ENCODE measurements around the gene PLPP2.
A peak's percentile ranks its signal among the peaks of the same experiment; 100 is the strongest.

The PLPP2 gene

GRCh38 chr19:313988-314815, 23.0 kb upstream of the PLPP2 start:
- DNase-seq, result no peak

- DNase-seq, result no peak
Observed at GRCh38 chr19:313169-313987, 22.2 kb upstream of the PLPP2 start.

- DNase-seq, result no peak
Observed at GRCh38 chr19:311813-312261, 20.6 kb upstream of the PLPP2 start.

GRCh38 chr19:310781-311496, 19.7 kb upstream of the PLPP2 start:
- DNase-seq, result no peak

GRCh38 chr19:310141-310651, 19.0 kb upstream of the PLPP2 start:
- no peak for DNase-seq

- no peak for DNase-seq
Observed at GRCh38 chr19:309206-309565, 18.0 kb upstream of the PLPP2 start.

- no peak for DNase-seq
Observed at GRCh38 chr19:308471-309205, 17.4 kb upstream of the PLPP2 start.

GRCh38 chr19:307793-308420, 16.7 kb upstream of the PLPP2 start:
- DNase-seq, result no peak

- no peak for DNase-seq
Observed at GRCh38 chr19:307111-307531, 15.9 kb upstream of the PLPP2 start.

- DNase-seq, result no peak
Observed at GRCh38 chr19:306151-306900, 15.1 kb upstream of the PLPP2 start.

- DNase-seq, result no peak
Observed at GRCh38 chr19:305240-306150, 14.3 kb upstream of the PLPP2 start.

GRCh38 chr19:296476-297225, 5.4 kb upstream of the PLPP2 start:
- no peak for DNase-seq

- no peak for DNase-seq
Observed at GRCh38 chr19:295687-296370, 4.6 kb upstream of the PLPP2 start.

GRCh38 chr19:294946-295686, 3.9 kb upstream of the PLPP2 start:
- peak; percentile 49 for DNase-seq

- DNase-seq, result peak; percentile 49
Observed at GRCh38 chr19:294341-294945, 3.2 kb upstream of the PLPP2 start.

- no peak for DNase-seq
Observed at GRCh38 chr19:293436-294110, 2.4 kb upstream of the PLPP2 start.

GRCh38 chr19:292951-293350, 1.7 kb upstream of the PLPP2 start:
- DNase-seq, result no peak

Data from DMS79 (cell line).